GM12892 (cell line): ENCODE measurements around the gene FLOT2.
"Not testable (repeated sequence)": the region's sequence is repeated elsewhere in the genome, so short reads cannot be mapped to it uniquely, and the experiment has no call there.

ENCODE experiments used
- POLR2A ChIP-seq: IDR thresholded peaks from 2 replicates; pipeline ENCODE4 v1.6.1; 2011; ENCODE audit warnings: low read depth, low read length, control low read depth
- TAF1 ChIP-seq: IDR thresholded peaks from 2 replicates; pipeline ENCODE4 v1.6.1; 2011; ENCODE audit warnings: low read depth, mild to moderate bottlenecking, control low read depth, low read length, borderline replicate concordance

DNA sequence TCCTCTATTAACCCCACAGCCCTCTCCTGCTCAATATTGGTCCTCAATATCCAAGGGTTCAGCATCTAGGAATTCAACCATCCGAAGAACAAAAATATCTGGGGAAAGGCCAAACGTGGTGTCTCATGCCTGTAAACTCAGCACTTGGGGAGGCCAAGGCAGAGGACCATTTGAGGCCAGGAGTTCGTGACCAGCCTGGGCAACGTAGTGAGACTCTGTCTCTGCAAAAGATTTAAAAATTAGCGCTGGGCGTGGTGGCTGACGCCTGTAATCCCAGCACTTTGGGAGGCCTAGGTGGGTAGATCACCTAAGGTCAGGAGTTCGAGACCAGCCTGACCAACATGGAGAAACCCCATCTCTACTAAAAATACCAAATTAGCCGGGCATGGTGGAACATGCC lies 50.8 kb downstream of the FLOT2 start:
- not testable (repeated sequence) for TF ChIP-seq TAF1, POLR2A
